GM12801 (cell line): ENCODE measurements around the gene NOXO1.

Experiments
- TF ChIP-seq, protein P1 (sequence below): IDR thresholded peaks from one replicate; pipeline ENCODE4 v1.5.1; 2011; ENCODE audit warnings: control low read depth; ENCODE audit not compliant: insufficient read length; ENCODE audit errors: extremely low read depth

NOXO1 gene

DNA sequence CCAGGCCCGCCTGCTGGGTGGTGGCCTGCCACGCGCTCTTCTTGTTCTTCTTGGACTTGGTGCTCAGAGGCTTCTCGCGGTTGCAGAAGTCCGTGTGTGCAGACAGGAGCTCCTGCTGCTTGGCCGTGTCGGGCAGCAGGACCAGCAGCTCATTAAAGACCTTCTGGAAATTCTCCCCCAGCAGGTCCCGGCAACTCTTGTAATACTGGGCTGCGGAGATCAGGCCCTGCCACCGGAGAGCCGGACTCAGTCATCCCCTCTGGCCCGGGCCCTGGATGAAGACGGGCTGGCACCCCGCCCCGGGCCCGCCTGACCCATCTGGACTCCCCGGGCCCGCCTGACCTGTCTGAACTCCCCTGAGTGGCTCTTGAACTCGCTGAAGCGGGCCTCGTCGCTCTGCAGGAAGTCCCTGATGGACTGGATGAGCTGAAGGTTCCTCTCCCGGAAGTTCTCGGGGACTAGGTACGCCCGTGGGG lies 17.1 kb upstream of the NOXO1 start:
- TF ChIP-seq, protein P1, sequence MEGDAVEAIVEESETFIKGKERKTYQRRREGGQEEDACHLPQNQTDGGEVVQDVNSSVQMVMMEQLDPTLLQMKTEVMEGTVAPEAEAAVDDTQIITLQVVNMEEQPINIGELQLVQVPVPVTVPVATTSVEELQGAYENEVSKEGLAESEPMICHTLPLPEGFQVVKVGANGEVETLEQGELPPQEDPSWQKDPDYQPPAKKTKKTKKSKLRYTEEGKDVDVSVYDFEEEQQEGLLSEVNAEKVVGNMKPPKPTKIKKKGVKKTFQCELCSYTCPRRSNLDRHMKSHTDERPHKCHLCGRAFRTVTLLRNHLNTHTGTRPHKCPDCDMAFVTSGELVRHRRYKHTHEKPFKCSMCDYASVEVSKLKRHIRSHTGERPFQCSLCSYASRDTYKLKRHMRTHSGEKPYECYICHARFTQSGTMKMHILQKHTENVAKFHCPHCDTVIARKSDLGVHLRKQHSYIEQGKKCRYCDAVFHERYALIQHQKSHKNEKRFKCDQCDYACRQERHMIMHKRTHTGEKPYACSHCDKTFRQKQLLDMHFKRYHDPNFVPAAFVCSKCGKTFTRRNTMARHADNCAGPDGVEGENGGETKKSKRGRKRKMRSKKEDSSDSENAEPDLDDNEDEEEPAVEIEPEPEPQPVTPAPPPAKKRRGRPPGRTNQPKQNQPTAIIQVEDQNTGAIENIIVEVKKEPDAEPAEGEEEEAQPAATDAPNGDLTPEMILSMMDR, result no peak

DNA sequence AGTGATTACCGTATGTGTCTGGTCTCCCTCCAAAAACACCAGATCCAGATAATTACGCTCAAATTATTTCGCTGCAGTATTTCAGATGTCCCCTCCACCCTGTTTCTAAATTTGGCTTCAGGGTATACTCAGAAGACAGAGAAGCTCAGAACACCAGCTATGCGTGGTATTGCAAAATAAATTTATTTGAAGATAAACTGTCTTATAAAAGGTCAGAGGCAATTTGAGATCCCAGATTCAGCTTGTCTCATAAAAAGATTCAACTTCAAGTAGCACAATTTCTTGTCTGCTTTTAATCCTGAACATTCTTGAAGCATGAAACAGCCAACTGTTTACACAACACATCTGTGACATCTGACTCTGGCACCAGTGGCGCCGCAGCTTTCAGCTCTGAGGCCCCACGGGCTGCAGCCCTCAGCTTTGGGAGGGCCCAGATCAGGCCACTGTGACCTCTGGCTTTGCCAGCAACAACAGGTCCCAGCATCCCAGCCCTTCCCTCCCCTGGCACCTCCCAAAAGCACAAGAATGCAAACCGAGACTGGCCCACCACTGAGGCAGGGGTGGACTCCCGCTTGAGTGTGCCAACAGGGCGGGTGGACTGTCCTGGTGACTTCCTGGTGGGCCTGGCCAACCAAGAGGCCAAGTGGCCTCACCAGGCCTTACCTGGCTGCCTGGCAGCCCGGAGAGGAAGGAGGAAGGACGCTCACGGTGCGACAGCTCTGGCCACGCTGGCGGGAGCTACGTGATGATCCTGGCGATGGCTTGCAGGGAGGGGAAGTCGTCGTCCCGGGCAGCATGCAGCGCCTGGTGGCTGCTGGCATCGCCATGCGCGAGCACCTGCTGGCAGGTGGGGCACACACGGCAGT lies 16.5 kb upstream of the NOXO1 start:
- TF ChIP-seq, protein P1, result no peak

DNA sequence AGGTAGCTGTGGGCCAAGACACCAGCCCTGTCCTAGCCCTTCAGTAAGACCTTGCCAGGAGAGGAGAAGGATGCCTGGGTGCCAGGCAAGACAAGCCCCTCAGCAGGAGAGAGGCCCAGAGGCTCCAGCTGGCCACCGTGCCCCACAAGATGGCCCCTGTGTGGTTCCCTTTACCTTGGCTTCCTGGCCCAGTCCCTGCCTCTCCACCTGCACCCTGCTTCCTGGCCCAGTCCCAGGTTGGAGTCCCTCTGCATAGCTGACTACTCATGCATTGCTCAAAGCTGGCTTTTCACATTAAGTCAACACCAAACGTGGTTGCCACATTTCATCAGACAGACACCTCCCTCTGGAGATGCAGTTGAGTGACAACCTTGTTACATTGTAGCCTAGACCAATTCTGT lies 12.5 kb upstream of the NOXO1 start:
- TF ChIP-seq, protein P1, result no peak

DNA sequence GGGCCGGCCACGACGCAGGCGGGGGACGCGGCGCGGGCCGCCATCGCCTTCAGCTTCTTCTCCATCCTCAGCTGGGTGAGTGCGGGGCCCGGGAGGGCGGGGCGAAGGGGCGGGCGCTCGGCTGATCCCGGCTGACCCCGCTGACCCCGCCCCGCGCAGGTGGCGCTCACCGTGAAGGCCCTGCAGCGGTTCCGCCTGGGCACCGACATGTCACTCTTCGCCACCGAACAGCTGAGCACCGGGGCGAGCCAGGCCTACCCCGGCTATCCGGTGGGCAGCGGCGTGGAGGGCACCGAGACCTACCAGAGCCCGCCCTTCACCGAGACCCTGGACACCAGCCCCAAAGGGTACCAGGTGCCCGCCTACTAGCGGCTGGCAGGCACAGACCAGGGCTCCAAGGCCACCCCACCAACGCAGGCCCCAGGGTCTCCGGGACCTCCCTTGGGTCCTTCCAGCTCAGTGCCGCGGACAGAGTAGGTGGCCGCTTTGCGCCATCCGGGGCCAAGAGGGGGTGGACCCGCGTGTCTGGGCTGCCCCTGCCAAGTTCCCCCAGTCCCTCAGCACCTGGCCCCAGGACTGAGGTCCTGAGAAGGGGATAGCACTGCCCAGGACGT lies 11.5 kb upstream of the NOXO1 start:
- TF ChIP-seq, protein P1, result no peak

DNA sequence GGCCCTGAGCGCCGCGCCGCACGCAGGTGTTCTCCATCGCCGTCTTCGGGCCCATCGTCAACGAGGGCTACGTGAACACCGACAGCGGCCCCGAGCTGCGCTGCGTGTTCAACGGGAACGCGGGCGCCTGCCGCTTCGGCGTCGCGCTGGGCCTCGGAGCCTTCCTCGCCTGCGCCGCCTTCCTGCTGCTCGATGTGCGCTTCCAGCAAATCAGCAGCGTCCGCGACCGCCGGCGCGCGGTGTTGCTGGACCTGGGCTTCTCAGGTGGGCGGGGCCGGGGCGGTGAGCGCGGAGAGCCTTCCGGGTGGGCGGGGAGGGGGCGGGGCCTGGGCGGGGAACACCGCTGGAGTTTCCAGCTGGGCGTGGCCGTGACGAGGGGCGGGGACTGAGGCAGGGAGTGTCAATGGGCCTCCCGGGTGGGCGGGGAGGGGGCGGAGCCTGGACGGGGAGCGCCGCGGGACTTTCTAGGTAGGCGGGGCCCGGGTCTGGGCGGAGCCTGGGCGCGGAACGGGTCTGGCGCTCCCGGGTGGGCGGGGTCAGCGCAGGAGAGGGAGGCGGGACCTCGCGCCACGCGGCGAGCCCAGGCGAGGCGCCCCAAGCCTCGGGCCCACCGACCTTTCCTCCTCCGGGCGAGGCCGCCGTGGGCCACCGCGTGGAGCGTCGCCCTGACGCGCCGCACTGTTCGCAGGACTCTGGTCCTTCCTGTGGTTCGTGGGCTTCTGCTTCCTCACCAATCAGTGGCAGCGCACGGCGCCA lies 10.9 kb upstream of the NOXO1 start:
- TF ChIP-seq, protein P1, result no peak

DNA sequence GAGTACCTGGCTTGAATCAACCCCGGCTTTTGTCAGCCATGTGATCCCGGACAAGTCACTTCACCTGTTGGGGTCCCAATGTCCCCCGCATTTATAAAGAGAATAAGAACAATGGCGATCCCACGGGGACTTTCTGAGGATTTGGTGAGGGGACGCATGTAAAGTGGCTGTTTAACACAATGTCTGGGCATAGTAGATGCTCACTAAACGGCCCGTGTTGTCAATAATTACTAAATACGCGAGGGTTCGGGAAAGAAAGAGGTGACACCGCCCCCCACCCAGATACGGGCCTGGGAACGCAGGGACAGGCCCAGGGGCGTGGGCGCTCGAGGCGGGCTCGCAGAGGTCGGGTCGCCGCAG lies 10.3 kb upstream of the NOXO1 start:
- TF ChIP-seq, protein P1, result no peak

DNA sequence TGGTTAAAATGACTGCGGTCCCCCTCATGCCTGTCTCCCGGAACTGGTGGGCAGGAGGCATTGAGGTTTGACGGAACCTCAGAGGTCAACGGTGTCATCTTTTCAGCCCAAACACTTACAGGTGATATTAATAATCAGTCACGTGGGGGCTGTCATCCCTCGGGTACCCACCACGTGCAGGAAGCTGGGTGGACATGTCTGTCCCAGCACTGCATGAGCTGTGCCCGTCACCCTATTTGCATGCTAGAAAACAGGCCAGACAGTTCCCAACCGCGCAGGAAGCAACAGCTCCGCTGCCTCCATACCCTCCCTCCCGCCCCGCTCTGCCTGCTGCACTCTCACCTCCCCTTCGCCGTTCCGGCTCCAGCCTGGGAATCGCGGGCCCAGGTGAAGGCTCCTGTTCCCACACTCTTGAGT lies 9.9 kb upstream of the NOXO1 start:
- TF ChIP-seq, protein P1, result no peak
